IPS-18a (cell line): ENCODE measurements around the gene LPCAT3.

Experiments used
- H3K27ac ChIP-seq: one replicate; pipeline ENCODE4 v1.5.1; 2013; ENCODE audit warnings: low read length
- H3K27me3 ChIP-seq: one replicate; pipeline ENCODE4 v1.6.1; 2013; ENCODE audit warnings: mild to moderate bottlenecking, low read length; ENCODE audit not compliant: control insufficient read depth, insufficient read depth
- H3K36me3 ChIP-seq: one replicate; pipeline ENCODE4 v1.6.1; 2013; ENCODE audit warnings: low read depth, low read length; ENCODE audit not compliant: control insufficient read depth
- H3K4me1 ChIP-seq: one replicate; pipeline ENCODE4 v1.6.1; 2013; ENCODE audit warnings: low read depth, low read length; ENCODE audit not compliant: control insufficient read depth
- H3K4me3 ChIP-seq: one replicate; pipeline ENCODE4 v1.5.1; 2013; ENCODE audit warnings: low read length
- H3K9ac ChIP-seq: one replicate; pipeline ENCODE4 v1.6.1; 2013; ENCODE audit warnings: mild to moderate bottlenecking, low read length, moderate library complexity
- H3K9me3 ChIP-seq: one replicate; pipeline ENCODE4 v1.6.1; 2013; ENCODE audit warnings: low read depth, low read length; ENCODE audit not compliant: control insufficient read depth

Gene LPCAT3

GRCh38 chr12:6948873-6949594 lies 69.2 kb downstream of the LPCAT3 start:
- H3K4me1 ChIP-seq = peaks cover 15% of the 10 kb centered on the region
- H3K9me3 ChIP-seq = no peaks in the 10 kb centered on the region
- H3K4me3 ChIP-seq = no peak overlapping the region
- H3K9ac ChIP-seq = no peak overlapping the region
- H3K27ac ChIP-seq = no peak overlapping the region
- no peaks in the 10 kb centered on the region for H3K36me3 ChIP-seq
- H3K27me3 ChIP-seq = no peaks in the 10 kb centered on the region

GRCh38 chr12:6947615-6948014 lies 70.7 kb downstream of the LPCAT3 start:
- Histone ChIP-seq H3K4me3 (no peak overlapping the region), H3K9ac (no peak overlapping the region), H3K9me3 (no peaks in the 10 kb centered on the region), H3K27ac (no peak overlapping the region), H3K36me3 (no peaks in the 10 kb centered on the region), H3K27me3 (no peaks in the 10 kb centered on the region), H3K4me1 (peaks cover 23% of the 10 kb centered on the region)

DNA sequence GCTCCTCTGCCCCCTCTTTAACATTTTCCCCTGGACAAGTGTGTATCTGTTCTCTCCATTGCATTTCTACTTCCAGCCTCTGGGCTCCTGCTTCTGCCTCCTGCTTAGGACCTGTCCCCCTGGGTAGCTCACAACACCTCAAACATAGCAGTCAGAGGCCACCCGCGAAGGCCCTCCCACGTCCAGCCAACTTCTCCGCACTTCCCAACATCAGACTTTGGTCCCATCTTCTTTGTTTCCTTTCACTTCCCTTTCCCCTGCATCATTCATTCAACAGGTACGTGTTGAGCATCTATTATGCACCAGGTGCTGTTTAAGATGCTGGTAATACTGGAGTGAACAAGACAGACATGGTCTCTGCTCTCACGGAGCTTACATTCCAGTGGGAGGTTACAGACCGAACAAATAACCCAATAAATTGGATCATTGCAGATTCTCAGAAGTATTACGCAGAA lies 71.3 kb downstream of the LPCAT3 start:
- peaks cover 23% of the 10 kb centered on the region for H3K4me1 ChIP-seq
- H3K36me3 ChIP-seq = no peaks in the 10 kb centered on the region
- no peaks in the 10 kb centered on the region for H3K9me3 ChIP-seq
- peak overlapping the region; percentile 53 for H3K4me3 ChIP-seq
- H3K27ac ChIP-seq = no peak overlapping the region
- no peaks in the 10 kb centered on the region for H3K27me3 ChIP-seq
- H3K9ac ChIP-seq = peak overlapping the region; percentile 8

DNA sequence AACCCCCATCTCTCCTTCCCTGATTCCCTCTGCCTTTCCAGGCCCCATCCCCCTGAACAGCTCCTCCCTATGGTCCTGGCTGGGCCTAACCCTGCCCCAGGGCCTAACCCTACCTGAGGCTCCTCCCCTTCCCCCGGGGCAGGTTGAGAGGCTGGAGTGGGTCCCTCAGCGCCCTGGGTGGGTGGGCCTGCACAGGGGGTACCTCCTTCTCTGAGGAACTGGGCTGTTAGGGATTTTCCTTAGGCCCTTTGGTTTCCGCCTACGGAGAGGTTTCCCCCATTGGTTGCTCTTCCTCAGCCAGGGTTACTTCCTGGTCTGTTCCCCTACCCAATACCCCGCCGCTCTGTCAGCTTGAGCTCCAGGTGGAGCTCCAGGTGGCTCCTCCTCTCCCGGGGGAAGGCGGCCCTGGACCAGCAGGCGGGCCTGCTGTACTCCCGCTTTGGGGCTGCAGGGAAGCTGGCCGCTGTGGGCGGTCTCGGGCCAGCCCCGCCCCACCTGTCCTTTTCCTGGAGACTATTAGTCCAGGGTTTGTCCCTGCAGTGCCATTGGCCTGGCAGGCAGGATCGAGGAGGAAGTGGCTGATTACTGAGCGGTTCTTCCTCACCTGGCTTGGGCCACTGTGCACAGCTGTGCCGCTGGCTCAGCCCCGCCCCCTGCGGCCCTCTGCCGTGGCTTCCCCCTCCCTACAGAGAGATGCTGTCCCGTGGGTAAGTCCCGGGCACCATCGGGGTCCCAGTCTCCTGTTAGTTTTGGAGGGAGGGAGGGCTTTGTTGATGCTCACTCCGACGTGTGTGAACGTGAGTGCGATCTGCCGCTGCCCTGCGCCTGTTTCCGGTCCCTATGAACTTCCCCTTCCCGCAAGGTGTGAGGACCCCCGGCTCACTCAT lies 72.0 kb downstream of the LPCAT3 start:
- peaks cover 23% of the 10 kb centered on the region for H3K4me1 ChIP-seq
- H3K9ac ChIP-seq = peak overlapping the region; percentile 8
- no peak overlapping the region for H3K27ac ChIP-seq
- H3K4me3 ChIP-seq = peak overlapping the region; percentile 53
- no peaks in the 10 kb centered on the region for H3K9me3 ChIP-seq
- no peaks in the 10 kb centered on the region for H3K27me3 ChIP-seq
- H3K36me3 ChIP-seq = peaks cover 3% of the 10 kb centered on the region

DNA sequence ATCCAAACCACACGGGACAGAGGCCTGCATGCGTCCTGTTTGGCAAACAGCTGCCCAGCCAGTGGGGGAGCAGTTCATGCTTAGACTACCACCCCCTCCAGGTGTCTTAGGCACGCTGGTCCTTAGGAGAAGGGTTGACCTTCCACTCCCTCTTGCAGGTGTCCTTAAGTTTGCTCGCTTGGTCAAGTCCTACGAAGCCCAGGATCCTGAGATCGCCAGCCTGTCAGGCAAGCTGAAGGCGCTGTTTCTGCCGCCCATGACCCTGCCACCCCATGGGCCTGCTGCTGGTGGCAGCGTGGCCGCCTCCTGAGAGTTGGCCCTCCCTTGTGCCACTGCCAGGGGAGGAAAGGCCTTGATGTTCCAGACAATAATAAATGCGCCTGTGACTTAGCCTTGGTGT lies 72.7 kb downstream of the LPCAT3 start:
- H3K9me3 ChIP-seq = no peaks in the 10 kb centered on the region
- H3K27ac ChIP-seq = no peak overlapping the region
- peaks cover 10% of the 10 kb centered on the region for H3K36me3 ChIP-seq
- no peaks in the 10 kb centered on the region for H3K27me3 ChIP-seq
- no peak overlapping the region for H3K9ac ChIP-seq
- peaks cover 23% of the 10 kb centered on the region for H3K4me1 ChIP-seq
- H3K4me3 ChIP-seq = peak overlapping the region; percentile 53

- peak overlapping the region; percentile 90 for H3K27ac ChIP-seq
- peak overlapping the region; percentile 94 for H3K4me3 ChIP-seq
- peaks cover 12% of the 10 kb centered on the region for H3K36me3 ChIP-seq
- H3K9me3 ChIP-seq = no peaks in the 10 kb centered on the region
- H3K27me3 ChIP-seq = no peaks in the 10 kb centered on the region
- peaks cover 23% of the 10 kb centered on the region for H3K4me1 ChIP-seq
- H3K9ac ChIP-seq = peak overlapping the region; percentile 96
Measured at GRCh38 chr12:6944381-6945186, 73.7 kb downstream of the LPCAT3 start.

GRCh38 chr12:6943722-6944380 lies 74.4 kb downstream of the LPCAT3 start, which contains the start of the genes C12orf57 and RNU7-1:
C12orf57 (plus strand) TSS chr12:6944022; CDS start chr12:6944122, 100 bp downstream.
RNU7-1 (plus strand) TSS chr12:6943816.
- peak within 1 kb of the TSS; percentile 90 for H3K27ac ChIP-seq
- H3K4me3 ChIP-seq = peak within 1 kb of the TSS; percentile 94
- peaks cover 12% of the 10 kb centered on the region for H3K36me3 ChIP-seq
- no peaks in the 10 kb centered on the region for H3K27me3 ChIP-seq
- H3K9me3 ChIP-seq = no peaks in the 10 kb centered on the region
- H3K9ac ChIP-seq = peak within 1 kb of the TSS; percentile 96
- H3K4me1 ChIP-seq = peaks cover 23% of the 10 kb centered on the region

- Histone ChIP-seq H3K4me1 (peaks cover 25% of the 10 kb centered on the region), H3K9me3 (no peaks in the 10 kb centered on the region), H3K36me3 (peaks cover 12% of the 10 kb centered on the region), H3K27me3 (no peaks in the 10 kb centered on the region), H3K9ac (peak overlapping the region; percentile 96), H3K4me3 (peak overlapping the region; percentile 94), H3K27ac (peak overlapping the region; percentile 90)
Measured at GRCh38 chr12:6943389-6943721, 74.9 kb downstream of the LPCAT3 start.

DNA sequence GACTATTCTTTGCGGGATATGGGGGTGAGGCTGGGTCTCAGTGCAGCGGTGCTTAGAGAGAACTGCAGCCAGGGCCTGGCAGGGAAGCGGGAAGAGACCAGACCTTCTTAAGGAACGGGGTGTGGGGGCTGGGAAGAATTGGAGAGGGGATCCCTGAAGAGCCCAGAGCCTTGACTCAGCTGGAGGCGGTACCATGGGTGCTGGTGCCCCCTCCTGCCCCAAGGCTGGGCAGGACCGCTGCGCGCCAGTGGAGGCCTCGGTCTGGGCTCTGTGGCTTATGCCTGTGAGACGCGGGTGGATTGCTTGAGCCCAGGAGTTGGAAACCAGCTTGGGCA lies 76.0 kb downstream of the LPCAT3 start:
- Histone ChIP-seq H3K4me1 (peaks cover 28% of the 10 kb centered on the region), H3K9ac (no peak overlapping the region), H3K27me3 (no peaks in the 10 kb centered on the region), H3K27ac (no peak overlapping the region), H3K9me3 (no peaks in the 10 kb centered on the region), H3K4me3 (no peak overlapping the region), H3K36me3 (peaks cover 12% of the 10 kb centered on the region)

- Histone ChIP-seq H3K27ac (no peak overlapping the region), H3K9me3 (no peaks in the 10 kb centered on the region), H3K36me3 (peaks cover 12% of the 10 kb centered on the region), H3K9ac (no peak overlapping the region), H3K4me1 (peaks cover 28% of the 10 kb centered on the region), H3K27me3 (no peaks in the 10 kb centered on the region), H3K4me3 (no peak overlapping the region)
Measured at GRCh38 chr12:6941782-6942181, 76.5 kb downstream of the LPCAT3 start.

- Histone ChIP-seq H3K27me3 (no peaks in the 10 kb centered on the region), H3K9ac (no peak overlapping the region), H3K27ac (no peak overlapping the region), H3K4me1 (peaks cover 28% of the 10 kb centered on the region), H3K36me3 (peaks cover 12% of the 10 kb centered on the region), H3K4me3 (no peak overlapping the region), H3K9me3 (no peaks in the 10 kb centered on the region)
Measured at GRCh38 chr12:6941267-6941666, 77.0 kb downstream of the LPCAT3 start.
